Activated B cell treated with CpG ODN at 0.5 μM for 24 hours (primary cell): ENCODE results near the gene HIGD2A. TPM values are rescaled to one million over a fixed set of nuclear protein-coding genes. Genes with fewer than 3 reads are reported as not detected.

Experiments used
- ATAC-seq: fragments of 200-7000 bp; cut with Tn5 transposase; one replicate; pipeline ENCODE4 v1.10.0; 2021; ENCODE audit warnings: low read depth, mild to moderate bottlenecking, moderate library complexity
- CTCF ChIA-PET: fragments of 350-600 bp; sonication (Branson Sonifier 250); formaldehyde crosslinking; loops from one replicate; lab custom pipeline; 2021; ENCODE audit warnings: antibody characterized with exemption; lab: Charles Lee
- POLR2A ChIA-PET: fragments of 350-600 bp; sonication (Branson Sonifier 250); formaldehyde crosslinking; loops from one replicate; lab custom pipeline; 2021; ENCODE audit warnings: antibody characterized with exemption; lab: Charles Lee
- DNase-seq: peaks from one replicate; pipeline ENCODE4 v3.0.0; 2022
- H3K27ac Mint-ChIP-seq: one replicate; pipeline ENCODE4 v1.8.0; 2020; ENCODE audit warnings: mixed read lengths
- H3K27me3 Mint-ChIP-seq: one replicate; pipeline ENCODE4 v1.8.0; 2021; ENCODE audit warnings: mixed read lengths
- H3K36me3 Mint-ChIP-seq: one replicate; pipeline ENCODE4 v1.8.0; 2021; ENCODE audit warnings: low read depth, mixed read lengths
- H3K4me1 Mint-ChIP-seq: one replicate; pipeline ENCODE4 v1.8.0; 2021; ENCODE audit warnings: mixed read lengths
- H3K4me3 Mint-ChIP-seq: one replicate; pipeline ENCODE4 v1.8.0; 2020; ENCODE audit warnings: mild to moderate bottlenecking, mixed read lengths
- H3K9me3 Mint-ChIP-seq: one replicate; pipeline ENCODE4 v1.8.0; 2020; ENCODE audit warnings: mixed read lengths
- intact Hi-C: fragments of 100-400 bp; cut with micrococcal nuclease; formaldehyde crosslinking; loops from one replicate; pipeline ENCODE4 v1.15.1; 2024
- total RNA-seq: library from RNA; stranded (reverse); gene quantifications from 2 replicates; pipeline ENCODE4 v1.2.3, GENCODE V29; 2022
- TF ChIP-seq, protein P1 (sequence below): fragments of 200-600 bp; IDR thresholded peaks from one replicate; pipeline ENCODE4 v1.8.0; 2022; ENCODE audit warnings: antibody characterized with exemption, mild to moderate bottlenecking

Gene HIGD2A
- total RNA-seq, 1 donor from 2014 or later = 116 TPM

DNA sequence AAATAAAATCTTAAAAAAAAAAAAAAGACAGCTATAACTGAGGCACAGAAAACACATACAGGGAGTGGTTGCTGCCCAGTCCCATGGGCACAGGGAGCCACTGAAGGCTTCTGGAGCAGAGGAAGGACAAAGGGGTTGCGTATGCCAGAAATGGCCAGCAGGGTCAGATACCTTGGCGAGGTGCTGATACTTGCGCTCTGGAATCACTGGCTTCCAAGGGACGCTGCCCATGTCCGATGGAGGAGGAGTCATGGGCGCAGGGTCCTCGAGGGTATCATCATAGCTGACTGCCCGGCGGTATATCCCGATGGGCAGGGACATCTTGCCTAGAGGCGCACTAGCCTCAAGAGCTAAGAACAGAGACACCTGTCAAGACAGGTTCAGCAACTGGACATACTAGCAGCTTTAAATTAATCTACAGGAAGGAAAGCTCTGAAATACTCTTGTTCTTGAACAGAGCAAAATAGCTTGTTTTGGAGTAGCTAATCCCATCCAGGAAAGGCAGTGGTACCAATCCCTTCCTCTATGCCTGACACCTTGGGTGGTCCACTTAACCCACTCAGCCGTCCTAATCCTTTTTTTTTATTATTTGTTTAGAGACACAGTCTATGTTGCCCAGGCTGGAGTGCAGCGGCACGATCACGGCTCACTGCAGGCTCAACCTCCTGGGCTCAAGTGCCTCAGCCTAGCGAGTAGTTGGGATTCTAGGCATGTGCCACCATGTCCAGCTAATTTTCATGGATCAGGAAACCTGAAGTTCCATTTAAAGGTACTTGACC, 33.0 kb upstream of the HIGD2A start:
- Mint-ChIP-seq H3K4me1 (peaks cover 23% of the 10 kb centered on the region), H3K4me3 (no peak overlapping the region), H3K27ac (no peak overlapping the region), H3K9me3 (no peaks in the 10 kb centered on the region), H3K36me3 (peaks cover 79% of the 10 kb centered on the region), H3K27me3 (no peaks in the 10 kb centered on the region)
- POLR2A ChIA-PET = interaction anchor here (0.5 kb wide), 1 partner anchor 770 kb away, joined by 6 read pairs; no protein-coding TSS in a partner anchor
- DNase-seq (no peak), ATAC-seq (no peak)
- TF ChIP-seq, protein P1, sequence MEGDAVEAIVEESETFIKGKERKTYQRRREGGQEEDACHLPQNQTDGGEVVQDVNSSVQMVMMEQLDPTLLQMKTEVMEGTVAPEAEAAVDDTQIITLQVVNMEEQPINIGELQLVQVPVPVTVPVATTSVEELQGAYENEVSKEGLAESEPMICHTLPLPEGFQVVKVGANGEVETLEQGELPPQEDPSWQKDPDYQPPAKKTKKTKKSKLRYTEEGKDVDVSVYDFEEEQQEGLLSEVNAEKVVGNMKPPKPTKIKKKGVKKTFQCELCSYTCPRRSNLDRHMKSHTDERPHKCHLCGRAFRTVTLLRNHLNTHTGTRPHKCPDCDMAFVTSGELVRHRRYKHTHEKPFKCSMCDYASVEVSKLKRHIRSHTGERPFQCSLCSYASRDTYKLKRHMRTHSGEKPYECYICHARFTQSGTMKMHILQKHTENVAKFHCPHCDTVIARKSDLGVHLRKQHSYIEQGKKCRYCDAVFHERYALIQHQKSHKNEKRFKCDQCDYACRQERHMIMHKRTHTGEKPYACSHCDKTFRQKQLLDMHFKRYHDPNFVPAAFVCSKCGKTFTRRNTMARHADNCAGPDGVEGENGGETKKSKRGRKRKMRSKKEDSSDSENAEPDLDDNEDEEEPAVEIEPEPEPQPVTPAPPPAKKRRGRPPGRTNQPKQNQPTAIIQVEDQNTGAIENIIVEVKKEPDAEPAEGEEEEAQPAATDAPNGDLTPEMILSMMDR = no peak
- CTCF ChIA-PET = interaction anchor here (1.3 kb wide), 1 partner anchor 12 kb away, joined by 3 read pairs; no protein-coding TSS in a partner anchor
- intact Hi-C loops = no loop called here

GRCh38 chr5:176356179-176356566, 32.4 kb upstream of the HIGD2A start:
- TF ChIP-seq, protein P1 = no peak
- ATAC-seq = no peak
- Mint-ChIP-seq H3K9me3 (no peaks in the 10 kb centered on the region), H3K4me1 (peaks cover 27% of the 10 kb centered on the region), H3K36me3 (peaks cover 77% of the 10 kb centered on the region), H3K27me3 (no peaks in the 10 kb centered on the region), H3K27ac (no peak overlapping the region), H3K4me3 (no peak overlapping the region)
- CTCF ChIA-PET = interaction anchor here (1.3 kb wide), 1 partner anchor 13 kb away, joined by 3 read pairs; no protein-coding TSS in a partner anchor
- POLR2A ChIA-PET = interaction anchor here (0.5 kb wide), 1 partner anchor 770 kb away, joined by 6 read pairs; no protein-coding TSS in a partner anchor
- intact Hi-C loops = no loop called here
- DNase-seq = no peak

GRCh38 chr5:176359658-176360057, 28.9 kb upstream of the HIGD2A start:
- DNase-seq = no peak
- ATAC-seq = no peak
- ChIA-PET POLR2A (interaction anchor here (1.1 to 3.2 kb wide), 2 partner anchors 28 to 89 kb away, joined by 6 to 45 read pairs; partner anchors contain the start of genes HIGD2A and NOP16), CTCF (no interaction called here)
- peaks cover 49% of the 10 kb centered on the region for H3K36me3 Mint-ChIP-seq
- TF ChIP-seq, protein P1 = no peak
- no peaks in the 10 kb centered on the region for H3K9me3 Mint-ChIP-seq
- peaks cover 28% of the 10 kb centered on the region for H3K4me1 Mint-ChIP-seq
- H3K27ac Mint-ChIP-seq = peak overlapping the region; percentile 9
- H3K27me3 Mint-ChIP-seq = no peaks in the 10 kb centered on the region
- intact Hi-C loops = no loop called here
- H3K4me3 Mint-ChIP-seq = peak overlapping the region; percentile 53

DNA sequence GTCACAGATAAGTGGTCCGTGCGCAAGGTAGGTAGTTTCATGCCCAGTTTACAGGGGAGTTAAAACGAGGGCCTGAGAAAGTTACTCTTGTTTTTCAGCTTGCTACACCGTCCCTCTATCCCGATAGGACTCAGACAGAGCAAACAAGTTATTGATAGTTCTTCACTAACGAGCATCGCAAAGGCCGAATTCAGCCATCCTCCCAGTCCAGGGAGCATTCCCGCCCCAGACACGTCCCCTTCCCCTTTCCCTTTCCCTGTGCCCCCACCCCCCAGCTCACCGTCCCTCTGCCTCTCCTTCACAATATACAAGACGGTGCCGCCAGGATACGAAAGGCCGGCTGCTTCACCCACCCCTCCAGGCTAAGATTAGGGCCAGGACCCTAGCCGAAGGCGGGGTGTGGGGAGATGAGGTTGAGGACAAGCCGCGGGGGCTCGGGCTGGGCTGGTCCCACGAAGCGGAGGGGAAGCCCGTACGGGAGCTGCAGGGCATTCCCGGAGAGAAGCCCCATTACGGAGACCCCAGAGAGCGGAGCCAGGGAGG, 27.6 kb upstream of the HIGD2A start:
- peaks cover 26% of the 10 kb centered on the region for H3K4me1 Mint-ChIP-seq
- peak overlapping the region; percentile 98 for H3K27ac Mint-ChIP-seq
- H3K27me3 Mint-ChIP-seq = no peaks in the 10 kb centered on the region
- ChIA-PET POLR2A (interaction anchor here (0.6 to 3.2 kb wide), 14 partner anchors 9 to 286 kb away, joined by 3 to 45 read pairs (median 6); partner anchors contain the start of genes FAF2, HIGD2A, NOP16 and RNF44), CTCF (interaction anchor here (1.2 to 1.4 kb wide), 2 partner anchors 31 to 286 kb away, joined by 3 to 4 read pairs; no protein-coding TSS in a partner anchor)
- DNase-seq = no peak
- no peak for ATAC-seq
- no peaks in the 10 kb centered on the region for H3K9me3 Mint-ChIP-seq
- TF ChIP-seq, protein P1 = no peak
- peak overlapping the region; percentile 99 for H3K4me3 Mint-ChIP-seq
- H3K36me3 Mint-ChIP-seq = peaks cover 37% of the 10 kb centered on the region
- intact Hi-C loops = loop anchor here (1.0 kb wide), 4 partner anchors 27 to 126 kb away; partner anchors contain the start of genes CLTB, FAF2, HIGD2A and NOP16
